Left kidney (tissue), 2 donors: ENCODE measurements around the gene BIRC5. TPM values are rescaled to one million over a fixed set of nuclear protein-coding genes. Genes with fewer than 3 reads are reported as not detected.

ENCODE experiments used
- DNase-seq: peaks from one replicate; pipeline ENCODE4 v3.0.0-alpha.2; 2013
- polyA plus RNA-seq: library from polyadenylated mRNA; unstranded; fragments of 120-200 nt; gene quantifications from one replicate; pipeline ENCODE4 v1.2.1, GENCODE V29; 2013; ENCODE audit not compliant: insufficient read length

Gene BIRC5
- polyA plus RNA-seq, 1 donor, result 35.8 TPM

- DNase-seq, result no peak
Observed at GRCh38 chr17:78180508-78180907, 33.5 kb upstream of the BIRC5 start.

GRCh38 chr17:78182504-78182903 lies 31.5 kb upstream of the BIRC5 start:
- DNase-seq, result no peak

- DNase-seq, result no peak
Observed at GRCh38 chr17:78183916-78184315, 30.1 kb upstream of the BIRC5 start.

- DNase-seq, result no peak
Observed at GRCh38 chr17:78184351-78184750, 29.7 kb upstream of the BIRC5 start.

- no peak for DNase-seq
Observed at GRCh38 chr17:78184868-78185267, 29.2 kb upstream of the BIRC5 start.

GRCh38 chr17:78185981-78186691 lies 27.9 kb upstream of the BIRC5 start:
- no peak for DNase-seq

GRCh38 chr17:78186692-78187595 lies 27.1 kb upstream of the BIRC5 start, which contains the start of the genes AFMID and TK1:
Gene AFMID (plus strand): TSS chr17:78187362. CDS start chr17:78187371, 9 bp downstream.
Gene TK1 (minus strand): TSS chr17:78187052. CDS start chr17:78186994, 58 bp downstream.
- peak; percentile 97 for DNase-seq

GRCh38 chr17:78196716-78197115 lies 17.3 kb upstream of the BIRC5 start:
- no peak for DNase-seq

- no peak for DNase-seq
Observed at GRCh38 chr17:78197147-78197832, 16.8 kb upstream of the BIRC5 start.

- DNase-seq, result no peak
Observed at GRCh38 chr17:78200451-78200850, 13.6 kb upstream of the BIRC5 start.

GRCh38 chr17:78202666-78203065 lies 11.4 kb upstream of the BIRC5 start:
- no peak for DNase-seq

- no peak for DNase-seq
Observed at GRCh38 chr17:78204387-78205123, 9.5 kb upstream of the BIRC5 start.

- no peak for DNase-seq
Observed at GRCh38 chr17:78205124-78205775, 8.8 kb upstream of the BIRC5 start.

GRCh38 chr17:78206298-78206697 lies 7.8 kb upstream of the BIRC5 start:
- no peak for DNase-seq

GRCh38 chr17:78208486-78208885 lies 5.6 kb upstream of the BIRC5 start:
- no peak for DNase-seq

GRCh38 chr17:78210111-78210510 lies 3.9 kb upstream of the BIRC5 start:
- DNase-seq, result no peak

- no peak for DNase-seq
Observed at GRCh38 chr17:78211032-78211431, 3.0 kb upstream of the BIRC5 start.

- DNase-seq, result no peak
Observed at GRCh38 chr17:78214706-78215061, 631 bp downstream of the BIRC5 start.

GRCh38 chr17:78219396-78220150 lies 5.5 kb downstream of the BIRC5 start:
- DNase-seq, result no peak

GRCh38 chr17:78223061-78223460 lies 9.0 kb downstream of the BIRC5 start:
- DNase-seq, result no peak

GRCh38 chr17:78223765-78224164 lies 9.7 kb downstream of the BIRC5 start:
- DNase-seq, result no peak
